ENCODE results near the gene SPX.

SPX gene

DNA sequence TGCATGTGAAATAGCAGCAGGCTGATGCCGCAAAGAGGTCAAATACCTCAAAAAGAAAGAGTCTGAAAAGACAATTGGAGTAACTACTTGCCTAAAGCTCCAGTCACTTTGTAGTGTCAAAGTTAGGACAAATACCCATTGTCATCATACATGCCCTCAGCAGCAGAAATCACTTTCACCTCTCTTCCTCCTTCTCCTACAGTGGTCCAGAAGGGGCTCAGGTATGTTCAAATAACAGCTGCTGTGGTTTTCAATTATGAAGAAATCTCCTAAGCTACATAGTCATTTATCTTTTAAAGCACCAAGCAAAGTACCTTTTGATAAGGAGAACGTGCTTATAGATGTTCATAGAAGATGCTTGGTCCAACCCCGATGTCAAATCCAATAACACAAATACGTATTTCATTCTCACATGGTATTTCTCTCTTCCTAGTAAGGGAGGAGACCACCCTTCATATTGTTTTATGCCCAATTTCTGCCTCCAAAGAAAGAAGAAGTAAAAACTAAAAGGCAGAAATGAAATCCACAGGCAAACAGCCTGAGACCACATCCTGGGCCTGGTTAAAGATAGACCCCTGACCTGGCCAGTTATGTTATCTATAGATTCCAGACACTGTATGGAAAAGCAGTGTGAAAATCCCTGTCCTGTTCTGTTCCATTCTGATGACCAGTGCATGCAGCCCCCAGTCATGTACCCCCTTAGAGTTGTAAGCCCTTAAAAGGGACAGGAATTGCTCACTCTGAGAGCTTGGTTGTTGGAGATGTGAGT is 54.8 kb downstream of the SPX start:
- no peak overlapping the region for H2AK5ac ChIP-seq (ENCODE audit: low read length)
- no peak overlapping the region for H3K4ac ChIP-seq (ENCODE audit: low read depth, low read length)
- no peaks in the 10 kb centered on the region for H3K27me3 ChIP-seq (ENCODE audit: insufficient read depth, low read length, poor library complexity)
- no peaks in the 10 kb centered on the region for H3K79me1 ChIP-seq (ENCODE audit: low read length)
- H3K23ac ChIP-seq (ENCODE audit: low read length): no peak overlapping the region
- no peaks in the 10 kb centered on the region for H3K4me1 ChIP-seq (ENCODE audit: control insufficient read depth, low read depth, low read length)
- H3K27ac ChIP-seq (ENCODE audit: low read depth, low read length): no peak overlapping the region
- no peak overlapping the region for H2BK120ac ChIP-seq (ENCODE audit: low read depth, low read length)
- no peak overlapping the region for H3K4me2 ChIP-seq (ENCODE audit: low read length)
- H3K4me3 ChIP-seq (ENCODE audit: low read length): no peak overlapping the region
- H4K5ac ChIP-seq (ENCODE audit: low read length): no peak overlapping the region
- no peak overlapping the region for H3K56ac ChIP-seq (ENCODE audit: low read length)
- H4K8ac ChIP-seq (ENCODE audit: low read depth, low read length): no peak overlapping the region
- no peaks in the 10 kb centered on the region for H3K36me3 ChIP-seq (ENCODE audit: control insufficient read depth, insufficient read depth, low read length)
- H2BK15ac ChIP-seq (replicated peaks; ENCODE audit: low read depth): no peak overlapping the region
- no peak overlapping the region for H2BK5ac ChIP-seq (ENCODE audit: low read length)
- H3K18ac ChIP-seq (ENCODE audit: low read length): no peak overlapping the region
- no peaks in the 10 kb centered on the region for H3K79me2 ChIP-seq (ENCODE audit: control insufficient read depth, insufficient read depth, low read length)
- no peak for DNase-seq
- H3K9ac ChIP-seq (ENCODE audit: low read length): no peak overlapping the region
- no CpG with 5 or more reads among the region's 4 CpGs for WGBS (ENCODE audit: extremely low coverage, insufficient coverage, low lambda C conversion rate)
